Measurements from ENCODE around the gene SPG11. TPM values are rescaled to one million over a fixed set of nuclear protein-coding genes. Genes with fewer than 3 reads are reported as not detected.
A peak's percentile ranks its signal among the peaks of the same experiment; 100 is the strongest.
"Not testable (repeated sequence)": the region's sequence is repeated elsewhere in the genome, so short reads cannot be mapped to it uniquely, and the experiment has no call there.

Gene SPG11
- total RNA-seq, 1 experiment from 2014 or later: 38.3 TPM

DNA sequence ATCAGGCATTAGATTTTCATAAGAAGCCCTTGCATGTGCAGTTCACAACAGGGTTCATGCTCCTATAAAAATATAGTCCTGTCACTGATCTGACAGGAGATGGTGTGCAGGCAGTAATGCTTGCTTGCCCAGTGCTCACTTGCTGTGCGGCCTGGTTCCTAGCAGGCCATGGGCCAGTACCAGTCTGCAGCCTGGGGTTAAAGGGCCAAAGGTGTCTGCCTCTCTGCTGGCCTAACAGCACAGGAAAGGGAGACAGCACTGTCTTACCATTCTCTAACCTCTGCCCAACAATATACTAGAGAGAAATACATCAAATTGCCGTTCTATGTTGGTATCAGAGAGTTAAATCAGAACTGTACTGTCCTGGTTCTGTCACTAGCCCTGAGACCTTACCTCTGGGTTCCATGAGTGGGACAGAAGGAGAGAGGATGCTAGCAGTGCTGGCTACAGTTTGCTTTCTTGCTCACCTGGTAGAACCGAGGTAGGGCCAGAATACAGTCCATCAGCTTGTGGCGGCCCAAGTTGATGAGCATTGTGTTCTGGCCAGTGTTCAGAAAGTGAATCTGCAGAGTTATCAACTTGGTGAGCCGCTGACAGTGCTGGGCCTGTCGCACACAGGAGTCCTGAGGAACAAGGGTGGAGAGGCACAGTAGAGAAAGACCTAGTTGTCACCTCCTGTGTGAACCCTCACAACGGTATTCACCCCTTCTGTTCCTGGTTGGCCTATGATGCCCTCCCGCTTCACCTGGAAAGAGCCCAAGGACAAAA, 97.9 kb downstream of the SPG11 start:
- no peaks in the 10 kb centered on the region for H3K4me1 Mint-ChIP-seq
- no peaks in the 10 kb centered on the region for H3K79me2 ChIP-seq (ENCODE audit: insufficient read depth, low read length)
- no CpG with 5 or more reads among the region's 8 CpGs for WGBS (ENCODE audit: extremely low coverage, insufficient read length, low lambda C conversion rate)

GRCh38 chr15:44560926-44561325, 102.5 kb downstream of the SPG11 start:
- not testable (repeated sequence) for H2AFZ ChIP-seq (ENCODE audit: low read length); H3K18ac ChIP-seq (ENCODE audit: insufficient read length, low read depth, low read length); H3K27me3 ChIP-seq (ENCODE audit: insufficient read depth, low read length); H2BK5ac ChIP-seq (ENCODE audit: insufficient read length, low read length); H4K91ac ChIP-seq (ENCODE audit: insufficient read length, low read depth, low read length); H4K5ac ChIP-seq (ENCODE audit: insufficient read length, low read depth, low read length); H4K20me1 ChIP-seq (ENCODE audit: control insufficient read depth, insufficient read depth, insufficient read length); H3T11ph ChIP-seq (ENCODE audit: low read length); H3K79me2 ChIP-seq (ENCODE audit: insufficient read depth, low read length); H3K56ac ChIP-seq (ENCODE audit: insufficient read length, low read depth, low read length); H3K4me1 Mint-ChIP-seq; H2BK15ac ChIP-seq (ENCODE audit: low read depth, low read length); H2AK5ac ChIP-seq (ENCODE audit: insufficient read length, low read length); H4K8ac ChIP-seq (replicated peaks; ENCODE audit: insufficient read length, low read depth, low read length); H3K27me3 Mint-ChIP-seq (ENCODE audit: low read depth); H3K14ac ChIP-seq (ENCODE audit: insufficient read depth, low read length); H3K4me2 ChIP-seq (ENCODE audit: insufficient read depth, insufficient read length, low read length); H3K23me2 ChIP-seq (ENCODE audit: insufficient read length, low read depth, low read length, poor library complexity, severe bottlenecking); H3K4me3 Mint-ChIP-seq; H3K9ac ChIP-seq (ENCODE audit: extremely low read depth, insufficient read length, low read length); H3K79me1 ChIP-seq (ENCODE audit: insufficient read depth, low read depth, low read length, poor library complexity, severe bottlenecking); DNase-seq; H2BK12ac ChIP-seq (ENCODE audit: insufficient read length, low read depth, low read length); H3K4me1 ChIP-seq (ENCODE audit: insufficient read depth, low read length); H3K27ac Mint-ChIP-seq; H3K23ac ChIP-seq (ENCODE audit: insufficient read length, low read depth, low read length); H2BK20ac ChIP-seq (ENCODE audit: low read depth, low read length, poor library complexity, severe bottlenecking); H2BK120ac ChIP-seq (ENCODE audit: low read depth, low read length, poor library complexity, severe bottlenecking); H3K4ac ChIP-seq (ENCODE audit: low read depth, low read length); H3K27ac ChIP-seq (ENCODE audit: insufficient read length, low read depth, low read length)
- peaks cover 72 to 93% (median 86%) of the 10 kb centered on the region in 3 experiments for H3K36me3 Mint-ChIP-seq (ENCODE audit: insufficient read depth in 1 of 3, low read depth in 3 of 3)
- peaks cover 18 to 23% of the 10 kb centered on the region in 2 experiments; a peak in 4 of 5 replicates for H3K9me3 Mint-ChIP-seq
- H3K9me3 ChIP-seq (ENCODE audit: control insufficient read depth, low read depth, low read length): peaks cover 20% of the 10 kb centered on the region

More for the DNA sequence above, 97.9 kb downstream of the SPG11 start:
- no peak overlapping the region for H3K4me2 ChIP-seq (ENCODE audit: insufficient read depth, insufficient read length, low read length)
- H3K36me3 Mint-ChIP-seq (ENCODE audit: insufficient read depth in 1 of 3, low read depth in 3 of 3): peaks cover 66 to 83% (median 76%) of the 10 kb centered on the region in 3 experiments
- no peaks in the 10 kb centered on the region for H3K23me2 ChIP-seq (ENCODE audit: insufficient read length, low read depth, low read length, poor library complexity, severe bottlenecking)
- H2BK20ac ChIP-seq (ENCODE audit: low read depth, low read length, poor library complexity, severe bottlenecking): no peak overlapping the region
- no peaks in the 10 kb centered on the region; the same call in 1 of the 2 replicates for H3K27me3 Mint-ChIP-seq (ENCODE audit: low read depth)
- H2BK12ac ChIP-seq (ENCODE audit: insufficient read length, low read depth, low read length): no peak overlapping the region
- no peaks in the 10 kb centered on the region for H3K4me1 ChIP-seq (ENCODE audit: insufficient read depth, low read length)
- no peak for TF ChIP-seq CTCF (conservative IDR thresholded peaks at IDR 0.05)
- DNase-seq: no peak
- H2AK5ac ChIP-seq (ENCODE audit: insufficient read length, low read length): no peak overlapping the region
- H4K20me1 ChIP-seq (ENCODE audit: control insufficient read depth, insufficient read depth, insufficient read length): no peaks in the 10 kb centered on the region
- H3K9ac ChIP-seq (ENCODE audit: extremely low read depth, insufficient read length, low read length): no peak overlapping the region
- H3K9me3 Mint-ChIP-seq: peaks cover 18 to 23% of the 10 kb centered on the region in 2 experiments; a peak in 4 of 5 replicates
- no peaks in the 10 kb centered on the region for H3K27me3 ChIP-seq (ENCODE audit: insufficient read depth, low read length)
- no peak overlapping the region for H2BK15ac ChIP-seq (ENCODE audit: low read depth, low read length)
- no peaks in the 10 kb centered on the region for H3K79me1 ChIP-seq (ENCODE audit: insufficient read depth, low read depth, low read length, poor library complexity, severe bottlenecking)
- H3K27ac ChIP-seq (ENCODE audit: insufficient read length, low read depth, low read length): no peak overlapping the region
- H3K23ac ChIP-seq (ENCODE audit: insufficient read length, low read depth, low read length): no peak overlapping the region
- no peak overlapping the region for H3T11ph ChIP-seq (ENCODE audit: low read length)
- no peak overlapping the region for H2BK5ac ChIP-seq (ENCODE audit: insufficient read length, low read length)
- no peak overlapping the region for H3K4ac ChIP-seq (ENCODE audit: low read depth, low read length)
- no peak overlapping the region for H2AFZ ChIP-seq (ENCODE audit: low read length)
- H3K14ac ChIP-seq (ENCODE audit: insufficient read depth, low read length): no peak overlapping the region
- no peak overlapping the region for H4K8ac ChIP-seq (replicated peaks; ENCODE audit: insufficient read length, low read depth, low read length)
- peak overlapping the region; percentile 22 for H4K5ac ChIP-seq (ENCODE audit: insufficient read length, low read depth, low read length)
- H3K9me3 ChIP-seq (ENCODE audit: control insufficient read depth, low read depth, low read length): peaks cover 23% of the 10 kb centered on the region
- H3K27ac Mint-ChIP-seq: no peak overlapping the region
- H3K4me3 Mint-ChIP-seq: no peak overlapping the region
- no peak overlapping the region for H3K56ac ChIP-seq (ENCODE audit: insufficient read length, low read depth, low read length)
- H4K91ac ChIP-seq (ENCODE audit: insufficient read length, low read depth, low read length): no peak overlapping the region
- no peak overlapping the region for H3K18ac ChIP-seq (ENCODE audit: insufficient read length, low read depth, low read length)
- no peak overlapping the region for H2BK120ac ChIP-seq (ENCODE audit: low read depth, low read length, poor library complexity, severe bottlenecking)
